ENCODE measurements around the gene MAP2K5.

The MAP2K5 gene

DNA sequence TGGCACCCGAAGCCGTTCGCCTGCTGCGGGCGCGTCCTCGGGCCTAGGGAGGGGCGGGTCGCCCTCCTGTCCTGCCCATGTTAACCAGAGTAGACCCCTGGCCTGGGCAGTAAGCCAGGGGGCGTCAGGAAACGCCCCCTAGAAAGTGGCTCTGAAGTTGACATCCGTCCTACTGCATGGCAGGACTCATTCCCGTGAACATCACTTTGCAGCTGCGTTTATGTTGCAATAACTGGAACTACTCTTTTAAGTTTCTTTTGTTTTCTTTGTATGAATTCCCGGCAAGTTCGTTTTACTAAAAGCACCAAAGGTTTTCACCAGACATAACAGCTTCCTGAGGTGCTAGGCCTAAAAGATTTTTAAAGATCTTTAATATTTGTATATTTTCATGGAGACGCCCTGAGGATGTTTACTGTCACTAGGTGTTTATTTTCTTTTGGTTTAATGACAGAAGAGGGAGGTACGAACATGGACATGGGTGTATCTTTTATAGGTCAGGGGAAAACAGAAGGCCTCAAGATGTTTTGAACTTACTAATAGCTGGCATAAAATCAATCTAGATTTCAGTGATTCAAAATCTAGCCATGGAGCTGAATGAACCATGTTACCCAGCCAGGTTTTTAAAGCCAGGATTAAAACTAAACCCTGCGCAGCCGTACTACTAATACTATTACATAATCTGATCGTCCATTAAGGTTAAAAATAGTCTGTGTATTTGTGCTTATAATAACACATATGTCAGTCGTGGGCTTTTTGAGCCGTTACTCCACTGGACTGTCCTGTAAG lies 20.5 kb upstream of the MAP2K5 start:
- DNase-seq, result peak; percentile 8 to 24

DNA sequence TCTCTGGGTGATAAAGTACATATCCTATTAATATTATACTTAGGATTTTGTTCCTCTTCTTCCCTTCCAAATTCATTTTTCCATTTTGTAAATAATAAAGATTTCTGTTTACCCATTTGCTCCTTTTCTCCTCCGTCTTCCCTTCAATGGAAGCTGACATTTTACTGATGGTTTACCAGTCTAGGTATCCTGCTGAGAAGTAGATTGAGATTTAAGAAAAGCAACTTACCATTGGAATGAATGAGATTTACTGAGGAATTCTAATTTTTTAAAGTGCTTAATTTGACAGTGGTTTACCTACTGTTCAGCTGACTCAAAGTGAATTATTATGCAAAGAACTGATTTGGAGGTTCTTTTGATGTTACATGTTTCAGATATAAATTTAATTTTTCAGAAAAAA lies 19.2 kb upstream of the MAP2K5 start:
- DNase-seq, result no peak

DNA sequence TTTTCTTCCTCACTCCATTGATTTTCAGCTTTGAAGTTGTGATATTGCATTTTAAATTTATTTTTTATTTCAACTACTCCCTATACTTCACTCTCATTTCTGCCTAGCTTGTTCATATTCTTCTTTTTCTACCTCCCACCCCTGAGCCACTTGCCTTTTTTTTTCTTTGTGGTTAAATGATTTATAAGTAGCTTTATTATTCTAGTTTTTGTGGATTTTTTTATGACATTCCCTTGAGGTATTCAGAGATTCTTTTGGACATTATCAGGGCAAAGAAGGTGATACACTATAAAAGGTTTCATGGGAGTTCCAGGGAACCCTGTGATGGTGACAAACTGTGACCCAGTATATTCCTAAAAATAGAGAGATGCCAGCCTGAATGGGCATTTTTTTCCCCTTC lies 18.3 kb upstream of the MAP2K5 start:
- DNase-seq, result no peak

DNA sequence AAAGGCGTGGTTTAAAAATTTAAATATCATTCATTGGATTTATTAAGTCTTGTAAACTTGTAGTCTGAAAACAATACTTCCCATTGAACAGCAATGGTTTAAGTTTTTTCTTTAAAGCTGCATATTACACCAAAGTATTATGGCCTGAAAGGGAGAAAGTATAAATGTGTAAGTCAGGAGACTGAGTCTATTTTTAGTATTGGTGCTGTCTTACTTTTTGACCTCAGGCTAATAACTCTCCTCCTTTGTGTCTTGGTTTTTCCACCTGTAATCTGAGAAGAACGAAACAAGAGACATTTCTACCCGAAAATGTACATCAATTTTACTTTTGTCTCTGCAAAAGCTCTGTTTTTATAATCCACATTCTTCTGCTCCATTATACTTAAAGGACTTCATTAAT lies 14.0 kb upstream of the MAP2K5 start:
- DNase-seq, result no peak

DNA sequence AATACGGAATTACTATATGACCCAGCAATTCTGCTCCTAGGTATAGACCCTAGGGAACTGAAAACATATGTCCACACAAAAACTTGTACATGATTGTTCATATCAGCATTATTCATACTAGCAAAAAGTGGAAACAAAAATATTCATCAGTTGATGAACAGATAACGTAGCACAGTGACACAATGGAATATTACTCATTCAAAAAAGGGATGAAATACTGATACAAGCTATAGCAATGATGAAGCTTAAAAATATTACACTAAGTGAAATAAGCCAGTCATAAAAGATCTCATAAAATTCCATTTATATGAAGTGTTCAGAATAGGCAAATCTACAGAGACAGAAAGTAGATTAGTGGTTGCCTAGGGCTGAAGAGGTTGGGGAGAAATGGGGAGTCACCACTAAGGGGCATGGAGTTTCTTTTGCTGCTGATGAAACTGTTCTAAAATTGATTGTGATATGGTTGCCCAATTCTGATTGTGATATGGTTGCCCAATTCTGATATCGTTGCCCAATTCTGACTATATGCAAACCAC lies 11.1 kb upstream of the MAP2K5 start:
- DNase-seq, result no peak

DNA sequence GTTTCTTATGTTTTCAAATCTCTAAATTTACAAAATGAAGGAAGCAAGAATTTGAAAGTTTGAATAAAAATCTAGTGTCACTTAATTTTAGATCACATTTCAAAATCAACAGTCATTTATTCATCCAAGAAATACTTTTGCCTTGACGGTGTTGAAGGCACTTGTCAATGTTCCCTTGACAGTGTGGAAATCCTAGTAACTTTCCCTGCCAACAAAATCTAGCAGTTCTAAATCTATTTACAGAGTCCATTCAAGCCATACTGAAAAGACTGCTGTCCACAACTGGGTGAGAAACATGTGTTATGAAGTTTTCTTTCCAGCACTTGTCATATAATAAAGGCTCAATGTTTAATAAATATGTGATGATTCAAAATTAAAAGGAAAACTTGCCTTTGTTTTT lies 8.6 kb upstream of the MAP2K5 start:
- no peak for DNase-seq

DNA sequence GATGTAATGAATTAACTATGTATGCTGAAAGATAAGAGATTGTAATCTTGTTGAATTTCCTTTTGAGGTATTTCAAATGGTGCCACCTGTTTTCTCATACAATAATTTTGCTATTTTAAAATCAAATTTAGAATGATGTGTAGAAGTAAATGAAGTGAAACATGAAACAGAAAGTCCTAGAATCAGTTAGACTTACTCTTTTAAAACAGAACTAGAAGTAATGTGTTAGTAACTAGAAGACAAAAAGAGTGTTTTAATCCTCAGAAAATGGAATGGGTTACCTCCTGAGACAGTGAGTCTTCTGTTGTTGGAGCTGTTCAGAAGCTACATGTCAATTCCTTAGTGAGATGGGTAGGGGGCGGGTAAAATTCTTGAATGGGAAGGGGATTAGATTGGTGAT lies 8.1 kb upstream of the MAP2K5 start:
- no peak for DNase-seq

DNA sequence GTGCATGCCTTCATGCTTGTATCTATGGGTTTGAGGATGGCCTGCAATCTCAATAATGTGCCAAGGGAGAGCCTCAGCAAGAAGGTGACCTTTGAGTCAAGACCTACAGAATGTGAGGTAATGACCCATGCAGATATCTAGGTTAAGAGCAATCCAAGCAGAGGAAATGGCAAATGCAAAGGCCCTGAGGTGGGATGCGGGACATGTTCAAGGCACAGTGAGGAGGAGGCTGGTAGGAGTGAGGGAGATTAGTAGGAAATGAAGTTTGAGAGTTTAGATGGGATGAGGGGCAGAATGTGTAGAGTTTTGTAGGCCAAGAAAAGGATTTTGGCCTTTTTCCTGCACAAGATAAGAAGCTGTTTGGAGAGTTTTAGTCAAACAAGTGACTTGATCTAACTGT lies 4.7 kb upstream of the MAP2K5 start:
- no peak for DNase-seq

DNA sequence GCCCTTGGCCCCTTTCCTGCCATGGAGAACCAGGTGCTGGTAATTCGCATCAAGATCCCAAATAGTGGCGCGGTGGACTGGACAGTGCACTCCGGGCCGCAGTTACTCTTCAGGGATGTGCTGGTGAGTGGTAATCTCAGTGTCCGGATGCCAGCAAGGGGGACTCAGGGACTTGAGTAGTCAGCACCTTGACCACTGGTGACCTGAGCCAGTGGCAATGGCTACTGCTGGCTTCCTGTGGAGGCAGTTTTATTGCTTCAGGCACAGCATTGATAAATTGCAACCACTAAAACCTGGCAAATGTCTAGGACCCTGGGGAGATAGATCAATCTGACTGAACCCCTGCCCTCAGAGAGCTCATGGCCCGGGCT lies 830 bp downstream of the MAP2K5 start:
- DNase-seq, result no peak

DNA sequence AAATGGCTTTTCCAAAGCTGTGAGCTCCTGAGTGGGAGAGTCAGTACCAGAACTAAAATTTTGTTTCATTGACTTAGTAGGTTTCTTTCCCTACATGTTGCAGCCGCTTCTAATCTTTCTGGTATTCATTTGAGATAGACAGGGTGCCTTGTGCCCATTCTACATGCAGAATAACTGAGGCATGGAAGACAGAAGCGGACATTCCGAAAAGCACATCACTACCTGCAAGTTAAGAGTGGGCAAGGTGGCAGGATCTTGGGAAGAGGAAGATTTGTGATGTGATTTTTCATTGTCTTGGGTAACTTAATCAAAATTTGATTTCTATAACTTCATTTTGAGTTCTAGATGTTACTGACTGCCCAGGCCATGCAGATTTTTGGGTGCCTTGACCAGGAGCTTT lies 2.0 kb downstream of the MAP2K5 start:
- DNase-seq, result no peak

DNA sequence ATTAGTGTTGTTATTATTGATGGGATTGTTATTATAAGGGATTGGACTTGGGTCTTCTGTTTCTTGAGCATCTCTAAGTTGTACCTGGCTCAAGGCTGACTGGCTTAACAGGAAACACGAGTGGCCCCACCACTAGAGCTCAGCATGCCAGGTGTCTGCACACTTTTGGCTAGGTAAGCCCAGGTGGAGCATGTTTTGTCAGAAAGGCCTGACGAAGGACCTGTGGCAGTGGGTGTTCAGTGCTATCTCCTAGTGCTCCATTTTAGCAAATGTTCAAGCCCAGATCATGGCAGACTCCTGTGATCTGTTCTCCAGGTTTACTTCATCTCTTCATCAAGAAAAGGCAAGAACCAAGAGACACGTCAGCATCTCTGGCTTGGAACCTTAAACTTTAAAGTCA lies 3.4 kb downstream of the MAP2K5 start:
- no peak for DNase-seq

DNA sequence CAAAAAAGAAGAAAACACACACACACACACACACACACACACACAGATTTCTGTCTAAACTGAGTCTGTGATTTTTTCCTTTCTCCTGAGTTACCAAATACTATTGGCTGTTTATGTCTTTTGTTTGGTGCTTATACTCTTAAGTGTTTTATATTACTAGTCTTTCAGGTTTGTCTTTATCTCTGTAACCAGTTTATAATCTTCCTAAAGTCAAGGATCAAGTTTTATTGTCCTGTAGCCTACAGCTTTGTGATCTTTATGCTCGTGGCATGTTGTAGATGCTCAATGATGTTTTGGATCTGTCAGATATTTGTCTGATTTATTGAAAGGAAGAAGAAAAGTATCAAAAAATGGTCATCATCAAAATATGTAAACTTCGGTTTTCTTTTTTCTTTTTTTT lies 4.6 kb downstream of the MAP2K5 start:
- DNase-seq, result no peak

DNA sequence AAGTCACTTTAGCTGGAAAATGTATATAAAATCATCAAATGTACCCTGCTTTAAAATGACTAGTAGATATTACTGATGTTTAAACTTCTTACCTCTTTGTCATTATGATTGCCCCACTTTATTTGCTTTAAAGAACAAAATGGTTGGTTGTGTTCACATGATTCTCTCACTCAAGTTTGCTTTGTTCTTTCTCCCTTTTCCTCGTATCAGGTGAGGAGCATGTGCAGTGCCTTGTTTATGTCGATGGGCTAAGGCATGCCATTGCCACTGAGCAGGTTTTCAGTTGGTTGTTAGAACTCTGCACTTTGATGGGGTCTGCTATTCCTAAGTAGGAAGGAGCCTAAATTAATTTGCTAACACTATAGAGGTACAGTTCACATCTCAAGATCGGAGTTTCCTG lies 5.3 kb downstream of the MAP2K5 start:
- DNase-seq, result no peak

DNA sequence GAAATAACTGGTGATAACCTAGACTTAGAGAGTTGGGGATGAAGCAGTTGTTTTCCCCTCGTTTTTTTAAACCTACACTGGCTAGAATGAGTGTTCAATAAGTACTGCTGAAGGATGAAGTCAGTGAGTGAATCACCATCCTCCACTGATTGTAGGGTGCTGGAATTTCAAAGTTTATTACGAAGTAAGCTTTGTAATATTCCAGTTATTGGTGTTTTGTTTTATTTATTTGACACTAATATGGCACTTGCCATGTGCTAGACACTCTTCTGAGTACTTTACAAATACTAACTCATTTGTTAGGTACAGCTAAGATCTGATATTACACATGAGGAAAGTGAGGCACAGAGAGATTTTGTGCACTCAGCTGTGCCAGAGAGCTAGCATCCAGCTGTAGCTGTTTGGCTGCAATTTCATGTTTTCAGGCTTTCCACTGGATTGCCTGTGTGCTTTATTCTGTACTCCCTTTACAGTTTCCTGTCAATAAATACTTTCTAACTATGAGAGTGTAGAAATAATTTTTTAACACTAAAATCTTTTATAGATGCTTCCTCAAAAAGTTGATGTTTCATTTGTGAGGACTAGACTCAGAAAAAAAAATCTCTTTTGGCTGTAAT lies 5.8 kb downstream of the MAP2K5 start:
- no peak for DNase-seq

DNA sequence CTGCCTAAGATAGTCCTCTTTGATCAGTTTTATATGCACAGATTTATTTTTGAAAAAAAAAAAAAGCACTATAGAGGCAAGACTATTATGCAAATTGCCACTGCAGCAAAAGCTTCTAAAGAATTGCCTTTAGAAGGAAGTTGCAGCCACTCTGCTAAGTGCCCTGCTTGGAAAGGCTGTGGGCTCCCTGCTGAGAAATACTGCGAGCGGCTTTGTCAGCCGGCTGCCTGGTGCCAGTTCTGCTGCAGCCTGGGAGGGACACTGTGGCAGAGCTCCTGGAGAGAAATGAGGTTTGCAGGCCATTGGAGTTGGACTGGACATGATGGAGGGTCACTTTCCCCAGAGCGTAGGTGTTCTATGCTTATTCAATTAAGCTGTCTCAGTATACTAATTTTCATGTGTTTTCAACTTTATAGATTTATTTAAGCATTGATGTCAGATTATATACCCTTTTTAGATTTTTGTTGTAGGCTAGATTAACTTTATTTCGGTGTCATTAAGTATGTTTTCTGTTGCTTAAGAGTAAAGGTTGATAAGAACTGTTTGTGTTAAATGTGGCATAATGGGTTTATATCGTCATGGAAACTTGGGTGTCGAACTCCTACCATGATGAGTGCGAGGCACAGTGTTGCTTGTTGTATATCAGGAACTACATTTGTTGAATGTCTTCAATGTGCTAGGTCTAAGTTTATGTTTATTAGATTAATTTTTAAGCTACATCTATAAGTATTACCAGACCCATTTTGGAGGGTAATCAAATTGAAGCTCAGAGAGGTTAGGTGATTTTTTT lies 6.6 kb downstream of the MAP2K5 start:
- DNase-seq, result peak; percentile 21 to 57

DNA sequence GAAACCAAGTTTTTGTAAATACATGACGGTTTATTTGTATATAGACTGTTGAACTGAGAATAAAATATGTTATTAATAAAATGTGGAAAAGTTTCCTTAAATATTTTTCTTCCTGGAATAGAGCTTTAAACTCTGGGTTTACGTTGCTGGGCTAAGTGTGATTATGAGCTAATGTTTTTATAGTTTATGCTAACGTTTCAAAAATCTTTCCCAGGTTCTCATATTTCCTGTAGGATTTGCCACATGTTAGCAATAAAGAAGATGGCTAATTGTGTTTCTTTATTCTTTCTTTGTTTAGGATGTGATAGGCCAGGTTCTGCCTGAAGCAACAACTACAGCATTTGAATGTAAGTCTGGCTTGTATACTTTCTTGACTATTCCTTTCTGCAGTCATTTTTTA lies 7.2 kb downstream of the MAP2K5 start:
- no peak for DNase-seq

DNA sequence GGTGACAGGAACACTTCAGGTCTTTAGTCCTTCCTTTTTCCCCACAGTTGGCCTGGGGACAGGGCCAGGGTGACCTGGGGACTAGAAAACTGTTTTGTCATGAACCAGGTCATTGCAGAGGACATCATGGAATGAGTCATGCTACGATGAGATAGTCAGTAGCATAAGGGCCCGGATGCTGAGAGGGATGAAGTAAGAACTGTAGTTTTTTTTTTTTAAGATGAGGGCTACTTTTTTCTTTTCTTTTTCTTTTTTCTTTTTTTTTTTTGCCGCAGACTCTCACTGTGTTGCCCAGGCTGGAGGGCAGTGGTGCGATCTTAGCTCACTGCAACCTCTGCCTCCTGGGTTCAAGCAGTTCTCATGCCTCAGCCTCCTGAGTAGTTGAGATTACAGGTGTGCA lies 8.0 kb downstream of the MAP2K5 start:
- DNase-seq, result peak in 1 of 2 donors; percentile 38

DNA sequence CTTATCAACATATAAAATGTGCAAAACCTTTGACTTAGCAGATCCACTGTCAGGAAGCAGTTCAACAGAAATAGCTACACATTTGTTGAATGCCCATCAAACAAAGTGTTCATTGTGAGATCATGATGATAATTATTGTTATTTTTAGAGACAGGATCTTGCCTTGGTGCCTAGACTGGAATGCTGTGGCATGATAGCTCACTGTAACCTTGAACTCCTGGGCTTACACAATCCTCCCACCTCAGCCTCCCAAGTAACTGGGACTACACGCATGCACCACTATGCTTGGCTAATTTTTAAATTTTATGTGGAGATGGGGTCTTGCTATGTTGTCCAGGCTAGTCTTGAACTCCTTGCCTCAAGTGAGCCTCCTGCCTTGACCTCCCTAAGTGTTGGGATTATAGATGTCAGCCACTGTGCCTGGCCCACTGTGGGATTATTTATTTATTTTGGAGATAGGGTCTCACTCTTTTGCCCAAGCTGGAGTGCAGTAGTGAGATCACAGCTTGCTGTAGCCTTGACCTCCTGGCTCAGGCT lies 8.8 kb downstream of the MAP2K5 start:
- DNase-seq, result no peak

DNA sequence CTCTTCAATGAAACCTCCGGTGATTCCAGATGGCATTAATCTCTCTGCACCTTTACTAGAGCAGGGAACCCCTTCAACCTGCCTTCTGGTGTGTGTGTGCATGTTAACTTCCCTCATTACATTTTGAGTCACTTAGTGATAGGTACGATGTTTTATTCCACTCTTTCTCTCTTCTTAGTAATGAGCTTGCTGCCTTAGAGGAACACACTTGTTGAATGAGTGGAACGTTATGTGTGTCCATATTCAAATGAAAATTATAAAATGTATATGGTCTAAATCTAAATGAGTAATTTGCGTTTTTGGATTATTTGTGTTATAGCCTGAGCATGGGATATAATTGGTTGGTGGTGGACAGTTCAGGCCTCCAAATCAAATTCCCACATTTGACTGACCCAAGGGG lies 12.1 kb downstream of the MAP2K5 start:
- no peak for DNase-seq

DNA sequence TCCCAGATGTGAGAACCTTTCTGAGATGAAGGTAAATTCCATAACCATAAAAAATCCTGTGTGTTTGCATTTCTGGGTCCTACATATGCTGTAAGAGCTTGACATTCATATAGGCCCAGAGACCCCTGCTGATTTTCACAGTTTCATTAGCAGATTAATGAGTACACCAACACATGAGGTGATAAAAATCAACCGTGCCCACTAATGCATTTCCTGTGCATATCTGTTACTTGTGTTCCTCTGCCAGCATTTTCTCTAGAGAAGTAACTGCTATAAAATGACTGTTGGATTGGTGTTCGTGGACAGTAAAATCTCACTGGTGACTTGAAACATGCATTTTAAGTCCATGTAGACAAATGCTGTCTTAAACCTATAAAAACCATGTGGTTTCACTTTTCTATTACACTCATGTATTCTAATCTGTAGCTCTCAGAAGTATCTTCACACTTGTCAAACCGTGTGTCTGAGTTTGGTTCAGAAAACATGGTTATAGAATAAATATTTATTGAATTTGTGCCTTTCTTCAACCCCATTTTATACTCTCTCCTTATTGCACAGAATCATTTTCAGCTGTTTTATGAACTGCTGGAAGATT lies 14.6 kb downstream of the MAP2K5 start:
- no peak for DNase-seq

DNA sequence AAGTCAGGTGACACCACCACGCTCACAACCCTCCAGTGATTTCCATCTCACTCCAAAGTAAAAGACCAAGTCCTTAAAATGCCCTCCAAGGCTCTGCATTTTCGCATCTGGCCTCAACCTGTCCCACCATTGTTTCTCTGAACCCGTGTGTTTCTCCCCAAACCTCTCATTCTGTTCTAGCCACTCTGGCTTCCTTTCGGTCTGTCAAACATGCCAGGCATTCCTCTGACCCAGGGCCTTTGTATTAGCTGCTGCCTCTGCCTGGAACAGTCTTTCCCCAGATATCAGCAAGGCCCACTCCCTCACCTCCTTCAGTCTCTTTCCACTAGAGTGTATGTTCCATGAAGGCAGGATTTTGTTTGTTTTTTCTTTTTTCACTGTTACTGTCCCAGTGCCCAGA lies 16.0 kb downstream of the MAP2K5 start:
- DNase-seq, result no peak

DNA sequence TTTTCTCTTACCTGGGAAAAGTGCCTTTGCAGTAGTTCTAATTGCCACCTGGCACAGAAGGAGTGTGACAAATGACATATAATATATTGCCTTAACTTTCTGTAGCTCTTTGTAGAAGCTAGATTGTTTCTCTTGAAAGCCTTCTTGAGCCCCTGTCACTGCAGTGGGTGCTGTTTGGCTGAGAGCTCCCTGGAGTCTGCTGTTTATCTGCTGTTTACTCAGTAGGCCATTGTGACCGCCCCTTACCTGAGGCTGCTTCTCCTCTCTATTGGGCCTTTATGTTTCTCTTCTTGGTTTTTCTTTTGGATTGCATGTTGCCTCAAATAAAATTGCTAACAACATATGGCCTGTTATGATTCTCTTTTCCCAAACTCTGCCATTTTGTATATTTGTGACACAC lies 16.7 kb downstream of the MAP2K5 start:
- no peak for DNase-seq

DNA sequence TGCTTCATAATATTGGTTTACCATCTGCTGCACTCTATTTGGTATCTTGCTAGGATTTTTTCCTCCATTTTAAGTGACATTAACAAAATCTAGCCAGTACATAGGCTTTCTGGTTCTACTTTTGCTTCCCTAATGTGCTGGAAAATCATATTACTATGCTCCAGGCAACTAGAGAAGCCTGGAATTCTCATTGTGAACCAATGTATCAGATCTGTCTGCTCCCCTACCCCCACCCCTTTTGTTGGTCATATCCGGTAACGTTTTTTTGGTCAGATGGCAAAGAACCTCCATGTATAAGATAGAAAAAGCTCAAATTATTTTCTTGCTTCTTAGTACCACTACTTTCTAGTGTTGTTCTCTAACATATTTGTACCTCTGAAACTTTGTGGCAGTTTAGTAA lies 17.1 kb downstream of the MAP2K5 start:
- no peak for DNase-seq

Measured in inflammatory macrophage (primary cell).